HG03521 (cell line): ENCODE measurements around the gene NCK2.
A peak's percentile ranks its signal among the peaks of the same experiment; 100 is the strongest.

Experiments used
- ATAC-seq: cut with Tn5 transposase; IDR thresholded peaks from one replicate; pipeline ENCODE4 v1.9.1; 2021; ENCODE audit warnings: mild to moderate bottlenecking, moderate library complexity; ENCODE audit not compliant: unreplicated experiment

The NCK2 gene

DNA sequence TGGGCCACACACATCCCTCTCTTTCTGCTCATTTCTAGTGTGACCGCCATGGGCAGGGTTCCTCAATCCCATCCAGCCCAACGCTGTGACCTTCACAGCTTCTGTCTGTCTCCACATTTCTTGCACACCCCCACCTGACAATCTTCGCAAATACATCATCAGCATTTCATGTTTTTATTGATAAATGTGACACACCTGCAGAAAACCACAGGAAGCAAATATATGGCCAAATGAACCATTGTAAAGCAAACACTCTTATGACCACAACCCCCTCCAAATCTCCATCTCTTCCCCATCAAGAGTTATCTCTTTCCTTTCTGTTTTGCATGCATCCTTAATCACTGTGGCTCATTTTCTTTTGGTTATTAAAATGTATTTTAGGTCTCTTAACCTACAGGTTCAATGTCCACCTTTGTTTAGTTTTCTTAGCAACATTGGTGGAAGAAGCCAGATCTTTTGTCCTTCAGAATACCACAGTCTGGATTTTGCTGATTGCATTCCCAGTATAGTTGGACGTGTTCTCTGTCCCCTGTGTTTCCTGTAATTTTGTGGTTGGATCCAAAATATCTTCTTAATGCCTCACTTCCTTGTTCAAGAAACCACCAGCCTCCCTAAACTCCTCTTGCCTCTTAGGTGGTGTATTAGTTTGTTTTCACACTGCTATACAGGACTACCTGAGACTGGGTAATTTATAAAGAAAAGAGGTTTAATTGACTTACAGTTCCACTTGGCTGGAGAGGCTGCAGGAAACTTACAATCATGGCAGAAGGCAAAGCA, 9.8 kb upstream of the NCK2 start:
- no peak for ATAC-seq

DNA sequence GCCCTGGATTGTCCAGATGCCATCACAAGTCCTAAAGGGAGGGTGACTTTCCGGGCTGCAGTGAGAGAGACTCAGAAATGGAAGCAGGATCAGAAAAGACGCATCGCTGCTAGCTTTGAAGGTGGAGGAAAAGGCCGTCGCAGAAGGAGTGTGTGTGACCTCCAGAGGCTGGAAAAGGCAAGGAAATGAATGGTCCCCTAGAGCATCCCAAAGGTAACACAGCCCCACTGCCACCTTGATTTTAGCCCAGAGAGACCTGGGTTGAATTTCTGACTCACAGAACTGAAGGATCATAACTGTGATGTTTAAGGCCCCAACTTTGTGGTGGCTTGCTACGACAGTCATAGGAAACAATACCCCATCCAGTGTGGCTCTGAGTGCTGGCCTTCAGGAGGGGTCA, 8.6 kb upstream of the NCK2 start:
- ATAC-seq: no peak

DNA sequence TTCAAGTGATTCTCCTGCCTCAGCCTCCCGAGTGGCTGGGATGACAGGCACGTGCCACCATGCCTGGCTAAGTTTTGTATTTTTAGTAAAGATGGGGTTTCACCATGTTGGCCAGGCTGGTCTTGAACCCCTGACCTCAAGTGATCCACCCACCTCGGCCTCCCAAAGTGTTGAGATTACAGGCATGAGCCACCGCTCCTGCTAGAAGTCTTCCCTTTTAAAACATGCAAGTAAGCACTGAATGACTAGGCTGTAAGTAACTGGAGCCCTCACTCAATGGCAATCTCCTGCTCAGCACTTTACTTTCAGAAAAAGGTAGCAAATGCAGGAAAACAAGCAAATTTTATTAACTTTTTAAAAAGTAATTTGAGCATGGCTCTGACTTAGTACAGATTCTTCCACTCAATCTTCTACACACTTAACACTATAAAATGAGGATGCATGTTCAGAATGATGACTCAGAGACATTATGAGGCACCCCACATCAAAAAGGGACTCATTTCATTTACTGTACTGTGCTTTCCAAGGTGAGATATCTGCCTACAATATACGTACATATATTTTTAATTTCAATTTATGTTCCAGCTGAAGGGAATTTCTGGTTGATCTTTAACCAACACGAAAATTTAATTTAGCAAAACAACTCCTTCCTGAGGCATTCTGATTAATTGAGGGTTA, 6.6 kb upstream of the NCK2 start:
- ATAC-seq: no peak

DNA sequence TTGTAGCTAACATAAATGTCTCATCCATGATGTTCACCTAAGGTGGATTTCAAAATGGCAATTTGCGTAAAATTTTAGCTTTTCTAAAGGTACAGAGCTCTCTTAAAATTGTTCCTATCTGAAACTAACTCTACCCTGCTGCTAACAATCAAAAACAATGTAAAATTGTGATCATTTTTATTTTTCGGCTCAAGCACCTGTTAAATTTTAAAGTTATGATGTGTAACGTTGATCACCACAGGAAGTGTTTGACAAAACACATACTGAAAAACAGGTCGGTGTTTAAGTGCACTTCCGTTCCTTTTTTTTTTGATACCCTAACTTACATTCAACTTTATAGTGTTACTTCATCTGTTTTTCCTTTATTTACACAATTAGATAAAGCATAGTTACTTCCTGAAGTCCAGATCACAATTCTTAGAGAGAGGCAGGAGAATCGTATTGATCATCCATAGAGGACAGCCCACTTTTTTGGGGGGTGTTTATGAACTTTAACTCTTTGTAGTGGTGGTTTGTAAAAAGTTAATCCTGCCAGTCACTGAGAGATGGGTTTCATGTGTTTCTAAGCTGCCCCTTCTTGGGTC, 6.0 kb upstream of the NCK2 start:
- ATAC-seq: no peak

DNA sequence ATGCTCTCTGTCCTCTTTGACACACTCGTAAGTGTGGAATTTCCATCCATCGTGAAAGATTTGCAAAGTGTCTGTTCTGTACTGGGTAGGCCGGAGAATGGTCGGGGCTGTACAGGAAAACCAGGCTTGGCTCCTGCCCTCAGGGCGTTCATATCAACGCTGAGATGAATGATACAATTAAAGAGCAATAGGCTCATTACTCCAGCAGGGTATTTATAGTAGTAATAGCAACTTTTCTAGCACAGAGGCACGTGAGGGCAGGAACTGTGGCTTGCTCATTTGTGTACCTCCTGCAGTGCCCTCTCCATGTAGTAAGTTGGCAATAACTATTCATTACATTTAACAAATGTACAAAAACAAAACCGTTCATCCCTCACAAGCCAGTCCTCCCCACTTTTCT, 5.3 kb upstream of the NCK2 start:
- no peak for ATAC-seq

DNA sequence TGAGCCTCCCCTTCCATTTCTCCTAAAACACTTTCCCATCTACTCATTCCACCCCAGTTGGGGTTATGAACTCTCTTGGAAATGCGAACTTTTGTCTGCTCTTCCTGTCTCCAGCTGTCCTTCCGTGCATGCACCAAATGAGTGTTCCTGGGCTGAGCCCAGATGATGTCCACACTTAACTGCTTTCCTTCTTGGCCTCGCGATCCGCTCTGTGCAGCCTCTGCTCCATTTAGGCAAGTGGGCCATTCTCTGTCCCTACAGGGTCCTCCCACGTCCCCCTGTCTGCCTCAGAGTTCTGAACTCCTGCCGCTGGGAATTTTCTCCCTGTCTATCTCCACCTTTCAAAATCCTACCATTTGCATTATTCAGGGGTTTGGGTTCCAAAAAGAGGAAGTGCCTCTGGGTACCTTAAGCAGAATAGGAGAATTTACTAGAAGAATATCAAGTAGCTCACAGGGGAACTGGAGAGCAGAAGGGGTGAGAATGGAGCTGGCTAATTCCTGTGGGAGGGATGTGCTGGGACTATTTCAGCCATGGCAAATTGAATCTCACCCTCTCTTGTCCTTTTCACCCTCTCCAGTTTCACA, 4.7 kb upstream of the NCK2 start:
- no peak for ATAC-seq

DNA sequence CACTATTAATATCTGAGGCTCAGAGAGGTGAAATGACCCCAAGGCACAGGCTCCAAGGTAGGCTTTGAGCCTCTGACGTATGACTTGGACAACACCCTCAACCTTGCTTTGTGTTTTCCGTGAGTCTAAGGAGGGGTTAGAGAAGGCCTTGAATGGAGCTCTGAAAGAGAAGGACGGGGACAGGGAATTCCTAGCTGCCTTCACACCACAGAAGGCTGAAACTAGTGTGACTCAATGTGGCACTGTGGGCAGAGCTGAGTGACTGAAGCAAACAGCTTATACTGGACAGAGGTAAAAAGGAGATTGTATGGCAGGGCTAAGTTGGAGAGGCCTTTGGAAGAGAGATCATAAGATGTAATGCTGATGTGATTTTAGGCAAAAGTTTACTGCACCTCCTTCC, 3.5 kb upstream of the NCK2 start:
- no peak for ATAC-seq

DNA sequence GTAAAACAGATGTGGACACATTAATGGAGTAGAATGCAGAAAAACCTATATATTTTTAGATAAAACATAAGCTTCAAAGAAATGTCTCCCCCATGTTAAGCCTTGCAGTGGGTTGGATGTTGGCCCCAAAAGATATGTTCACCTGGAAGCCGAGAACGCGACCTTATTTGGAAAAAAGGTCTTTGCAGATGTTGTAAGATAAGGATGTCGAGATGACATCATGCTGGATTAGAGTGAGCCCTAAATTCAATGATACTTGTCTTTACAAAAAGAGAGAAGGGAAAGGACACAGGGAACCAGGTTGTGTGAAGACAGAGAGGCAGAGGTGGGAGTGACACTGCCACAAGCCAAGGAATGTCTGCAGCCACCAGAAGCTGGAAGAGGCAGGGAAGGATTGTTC, 3.1 kb upstream of the NCK2 start:
- ATAC-seq: no peak

DNA sequence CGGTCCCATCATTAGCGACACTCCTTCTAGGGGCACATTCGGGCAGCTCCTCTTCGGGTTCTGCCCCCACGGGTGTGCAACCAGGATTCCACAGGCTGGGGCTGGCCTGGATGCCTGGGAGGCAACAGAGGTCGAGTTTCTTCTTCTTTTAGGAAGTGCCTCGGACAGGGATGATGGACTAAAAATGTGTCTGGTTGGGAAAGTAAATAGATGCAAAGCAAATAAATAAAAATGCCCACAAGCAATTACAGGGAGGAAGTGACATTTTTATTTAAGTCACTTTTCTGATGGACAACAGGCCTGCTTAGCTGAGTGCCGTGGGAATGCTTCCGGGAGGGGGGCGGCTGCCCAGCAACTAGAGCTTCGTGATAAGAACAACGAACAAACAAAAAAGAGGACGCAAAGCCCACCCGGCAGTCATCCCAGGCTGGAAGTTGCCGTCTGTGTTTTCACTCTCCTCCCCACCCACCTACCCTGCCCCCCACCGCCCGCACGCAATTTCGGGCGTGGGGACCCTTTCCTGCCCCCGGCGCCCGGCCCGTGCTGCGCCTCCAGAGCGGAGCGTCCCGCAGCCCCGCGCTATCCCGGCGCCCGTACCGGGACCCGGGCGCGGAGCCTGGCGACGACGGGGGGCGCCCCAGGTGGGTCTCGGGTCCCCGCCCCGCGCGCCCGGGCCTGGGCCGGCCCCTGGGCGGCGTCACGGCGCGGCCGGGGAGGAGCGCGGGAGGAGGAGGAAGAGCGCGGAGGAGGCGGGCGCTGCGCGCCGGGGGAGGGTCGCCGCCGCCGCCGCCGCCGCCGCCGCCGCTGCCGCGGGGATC, 412 bp upstream of the NCK2 start:
- peak; percentile 75 for ATAC-seq

DNA sequence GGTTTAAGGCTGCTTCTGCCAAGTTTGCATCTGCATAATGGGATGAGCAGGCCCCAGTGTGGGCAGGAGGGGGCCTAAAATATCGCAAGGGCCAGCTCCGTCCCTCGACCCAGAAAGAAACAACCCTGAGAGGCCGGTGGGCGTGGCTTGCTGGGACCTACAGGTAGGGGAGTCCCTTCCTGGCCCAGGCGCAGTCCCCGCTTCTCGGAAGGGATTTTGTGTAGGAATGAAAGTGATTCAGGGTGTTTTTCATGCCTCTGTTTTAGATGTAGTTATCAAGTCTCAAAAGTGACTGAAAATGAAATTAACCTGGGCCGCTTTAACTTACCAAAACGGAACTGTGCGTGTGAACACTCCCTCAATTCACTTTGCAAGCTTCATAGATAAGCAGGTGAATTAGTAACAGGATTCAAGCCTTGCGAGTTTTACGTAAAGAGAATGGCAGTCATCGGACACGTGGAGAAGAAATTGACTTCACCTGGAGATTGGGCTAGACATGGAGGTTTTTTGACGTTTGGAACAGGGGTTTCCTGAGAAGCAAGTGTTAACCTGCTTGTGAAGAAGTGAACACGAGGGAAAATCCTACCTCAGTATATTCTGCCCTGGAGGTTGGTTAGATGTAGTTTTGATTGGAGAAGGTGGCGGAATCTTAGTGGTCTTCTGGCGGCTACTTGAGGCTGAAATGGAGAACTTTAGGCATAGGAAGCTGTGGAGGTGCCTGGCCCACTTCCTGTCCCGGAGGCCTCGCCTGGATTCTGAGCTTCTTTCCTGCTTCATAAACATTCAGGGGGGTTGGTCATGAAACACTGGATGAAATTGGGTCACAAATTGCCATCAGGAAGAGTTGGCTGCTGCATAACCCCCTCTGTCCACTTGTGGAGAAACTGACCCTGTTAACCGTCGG, 1.7 kb downstream of the NCK2 start:
- peak; percentile 31 for ATAC-seq

DNA sequence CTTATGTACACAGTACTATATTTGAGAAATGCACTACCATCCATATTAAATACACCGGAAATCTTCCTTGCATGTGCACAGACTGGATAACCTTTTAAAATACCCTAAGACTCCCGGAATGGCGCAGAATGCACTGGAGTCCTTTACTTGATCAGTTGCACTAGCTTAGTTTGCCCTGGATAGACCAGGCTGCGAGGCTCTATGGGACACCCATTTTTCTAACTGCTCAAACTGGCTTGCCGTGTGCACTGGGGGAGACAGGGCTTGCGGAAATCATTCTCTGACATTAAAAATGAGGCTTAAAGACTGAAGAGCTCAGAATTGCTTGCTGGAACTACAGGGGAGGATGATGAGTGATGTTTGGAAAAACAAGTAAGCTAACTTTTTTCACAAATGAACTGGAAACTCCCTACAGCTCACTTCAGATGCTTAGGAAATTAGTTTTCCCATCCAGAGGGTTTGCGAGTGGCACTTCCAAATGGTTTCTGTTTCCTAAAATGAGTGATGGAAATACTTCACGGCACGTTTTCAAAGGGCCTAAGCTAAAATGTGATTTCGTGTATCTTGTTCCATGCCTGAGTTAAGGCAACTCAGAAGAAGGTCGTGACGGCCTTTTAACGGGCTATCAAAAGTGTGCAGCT, 2.7 kb downstream of the NCK2 start:
- ATAC-seq: no peak

DNA sequence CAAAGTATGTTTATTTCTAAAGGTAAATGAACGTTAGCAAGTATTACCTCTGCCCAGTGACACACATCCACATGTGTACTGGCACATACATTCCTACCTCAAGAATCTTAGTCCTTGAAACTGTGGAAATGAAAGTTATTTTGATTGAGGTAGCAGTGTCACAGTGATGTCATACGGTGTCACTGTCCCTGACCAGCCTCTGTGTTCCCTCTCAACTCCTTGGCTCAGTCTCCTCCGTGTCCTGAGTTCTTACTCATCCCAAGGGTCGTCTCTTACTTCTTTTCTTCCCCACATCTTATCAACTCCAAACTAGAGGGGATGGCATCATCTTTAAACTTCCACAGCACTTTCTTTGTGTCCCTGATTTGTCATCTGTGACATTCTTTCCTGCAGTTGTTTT, 3.3 kb downstream of the NCK2 start:
- no peak for ATAC-seq

DNA sequence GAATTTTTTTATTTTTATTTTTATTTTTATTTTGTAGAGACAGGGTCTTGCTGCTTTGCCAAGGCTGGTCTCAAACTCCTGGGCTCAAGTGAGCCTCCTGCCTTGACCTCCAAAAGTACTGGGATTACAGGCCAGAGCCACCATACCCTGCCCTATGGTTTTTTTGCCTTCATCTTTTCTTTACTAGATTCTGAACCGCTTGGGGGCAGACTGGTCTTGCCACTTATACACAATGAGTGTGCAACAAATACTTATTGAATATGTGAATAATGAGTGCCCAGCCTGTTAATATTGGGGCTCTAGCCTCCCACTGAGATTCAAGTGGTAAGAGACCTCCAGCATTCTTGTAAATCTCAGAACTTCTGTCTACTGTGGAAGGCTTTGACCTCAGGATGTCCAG, 3.9 kb downstream of the NCK2 start:
- no peak for ATAC-seq

DNA sequence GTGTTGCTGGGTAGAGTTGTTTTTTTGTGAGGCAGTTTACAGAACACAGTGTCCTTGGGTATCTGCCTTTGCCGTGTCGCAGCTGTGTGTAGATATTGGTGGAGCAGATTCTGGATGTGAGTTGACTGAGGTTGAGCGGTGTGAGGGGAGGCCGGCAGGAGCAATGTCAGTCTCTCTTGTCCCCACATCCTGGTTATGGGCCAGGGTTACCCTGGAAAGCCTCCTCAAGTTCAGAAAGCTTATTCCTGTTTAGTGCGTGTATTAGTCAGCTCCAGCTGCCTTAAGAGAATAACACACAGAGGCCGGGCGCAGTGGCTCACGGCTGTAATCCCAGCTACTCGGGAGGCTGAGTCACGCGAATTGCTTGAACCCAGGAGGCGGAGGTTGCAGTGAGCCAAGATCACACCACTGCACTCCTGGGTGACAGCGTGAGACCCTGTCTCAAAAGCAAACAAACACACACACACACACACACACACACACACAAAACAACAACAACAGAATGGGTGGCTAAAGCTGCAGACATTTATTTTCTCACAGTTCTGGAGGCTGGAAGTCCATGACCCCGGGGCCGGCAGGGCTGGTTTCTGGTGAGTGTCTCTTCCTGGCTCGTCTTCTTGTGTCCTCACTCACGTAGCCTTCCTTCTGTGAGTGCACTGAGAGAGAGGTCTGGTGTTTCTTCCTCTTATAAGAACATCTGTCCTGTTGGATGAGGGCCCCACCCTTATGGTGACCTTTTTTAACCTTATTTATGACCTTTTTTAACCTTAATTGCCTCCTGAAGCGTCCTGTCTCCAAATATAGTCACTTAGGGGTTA, 5.1 kb downstream of the NCK2 start:
- ATAC-seq: no peak

DNA sequence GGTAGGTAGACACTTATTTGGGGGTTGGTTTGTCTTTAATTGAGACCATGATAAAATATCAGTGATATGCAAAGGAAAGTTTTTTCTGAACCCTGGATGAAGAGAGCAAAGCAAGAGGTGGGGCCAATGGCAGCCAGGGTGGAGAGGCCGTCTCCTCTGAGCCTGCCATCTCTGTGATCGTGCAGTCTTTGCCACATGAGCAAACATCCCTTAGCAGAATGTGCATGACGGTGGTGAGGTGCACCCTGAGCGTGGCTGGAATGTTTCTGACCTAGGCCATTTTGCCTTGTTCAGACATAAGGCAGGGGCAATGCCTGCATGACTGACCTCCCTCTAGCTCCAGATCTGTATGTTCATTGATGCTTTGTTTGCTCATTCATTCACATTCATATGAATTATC, 6.0 kb downstream of the NCK2 start:
- no peak for ATAC-seq

DNA sequence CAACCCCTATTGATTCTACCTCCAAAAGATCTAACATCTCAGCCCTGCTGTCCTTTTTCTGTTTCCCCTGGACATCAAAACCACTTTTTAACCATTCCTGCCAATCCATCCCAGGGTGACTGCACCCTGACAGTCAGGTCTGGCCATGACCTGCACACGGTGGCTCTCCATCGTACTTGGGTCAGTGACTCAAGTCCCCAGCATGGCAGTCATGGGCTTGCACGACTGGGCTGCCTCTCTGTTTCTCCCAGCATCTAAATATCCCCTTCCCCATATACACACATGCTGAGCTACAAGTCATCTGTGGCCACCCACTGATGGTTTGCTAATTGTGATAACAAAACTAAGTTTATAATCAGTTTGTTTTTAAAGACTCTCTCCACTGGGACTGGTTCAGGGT, 6.6 kb downstream of the NCK2 start:
- no peak for ATAC-seq

DNA sequence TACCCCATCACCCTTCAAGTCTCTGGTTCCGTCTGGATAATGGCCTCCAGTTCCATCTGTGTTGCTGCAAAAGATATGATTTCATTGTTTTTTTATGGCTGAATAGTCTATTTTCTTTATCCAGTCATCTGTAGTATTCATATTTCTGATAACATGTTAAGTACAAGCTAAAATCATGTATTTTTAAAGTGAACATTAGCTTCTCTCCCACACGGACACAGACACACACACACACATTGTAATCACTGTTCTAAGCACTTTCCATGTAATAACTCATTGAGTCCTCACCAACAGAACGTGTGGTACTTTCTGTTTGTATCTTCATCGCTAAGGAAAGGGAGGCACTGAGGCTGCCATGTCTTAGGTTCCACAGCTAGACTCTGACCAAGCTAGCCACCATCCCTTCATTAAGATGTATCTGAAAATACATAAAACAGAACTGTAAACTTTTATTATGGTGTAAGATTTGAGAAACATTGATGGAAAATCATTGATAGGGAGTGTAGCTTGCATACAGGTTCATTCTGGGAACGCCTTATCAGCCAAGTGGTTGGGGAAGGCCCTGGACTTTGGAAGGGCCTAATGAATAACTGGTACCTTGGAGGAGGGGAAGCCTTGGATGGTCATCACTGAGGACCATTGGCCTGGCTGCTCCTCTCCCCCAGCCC, 8.1 kb downstream of the NCK2 start:
- no peak for ATAC-seq

DNA sequence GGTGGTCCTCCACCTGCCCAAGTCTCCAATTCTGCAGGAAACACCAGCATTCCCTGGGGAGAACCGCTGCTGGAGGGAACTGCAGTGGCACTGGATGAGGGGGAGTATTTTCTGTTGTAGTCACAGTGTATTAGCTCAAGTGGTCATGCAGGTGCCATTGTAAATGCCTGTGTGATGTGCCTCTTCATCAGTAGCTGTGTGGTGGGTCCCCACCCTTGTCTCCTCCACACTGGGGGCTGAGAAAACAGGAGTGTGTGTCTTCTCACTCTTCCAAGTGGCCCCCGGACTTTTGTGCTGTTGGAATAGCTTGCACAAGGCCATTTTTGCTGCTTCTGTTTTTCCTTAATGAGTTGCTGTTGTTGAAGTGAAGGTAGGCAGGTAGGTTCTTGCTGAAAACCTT, 8.7 kb downstream of the NCK2 start:
- no peak for ATAC-seq
